HG02623 (cell line): ENCODE measurements around the gene CCDC78.
"Not testable (repeated sequence)": the region's sequence is repeated elsewhere in the genome, so short reads cannot be mapped to it uniquely, and the experiment has no call there.

Experiments
- ATAC-seq: cut with Tn5 transposase; IDR thresholded peaks from one replicate; pipeline ENCODE4 v1.9.1; 2021; ENCODE audit warnings: moderate library complexity; ENCODE audit not compliant: unreplicated experiment

CCDC78 gene

DNA sequence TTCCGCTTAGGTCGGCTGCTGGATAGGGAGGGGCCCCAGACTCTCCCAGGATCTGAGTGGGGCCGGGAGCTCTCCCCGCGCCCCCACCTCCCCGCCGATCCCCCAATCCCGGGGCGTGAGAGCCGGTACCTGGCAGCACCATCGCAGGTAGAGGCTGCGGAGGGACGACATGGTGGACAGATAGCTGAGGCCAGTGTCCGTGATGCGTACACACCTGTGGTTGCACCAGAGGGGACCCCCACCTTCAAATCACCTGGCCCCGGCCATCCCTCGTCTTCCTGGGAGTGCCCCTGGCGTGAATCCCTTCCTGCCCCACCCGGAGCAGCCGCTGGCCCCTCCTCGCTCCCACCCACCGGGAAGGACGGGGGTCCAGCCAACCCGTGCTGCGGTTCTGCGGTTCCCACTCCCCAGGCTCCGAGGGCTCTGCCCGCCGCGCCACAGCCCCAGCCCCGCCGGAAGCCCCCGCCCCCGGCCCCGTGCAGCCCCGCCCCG lies 31.3 kb downstream of the CCDC78 start:
- ATAC-seq, result no peak

DNA sequence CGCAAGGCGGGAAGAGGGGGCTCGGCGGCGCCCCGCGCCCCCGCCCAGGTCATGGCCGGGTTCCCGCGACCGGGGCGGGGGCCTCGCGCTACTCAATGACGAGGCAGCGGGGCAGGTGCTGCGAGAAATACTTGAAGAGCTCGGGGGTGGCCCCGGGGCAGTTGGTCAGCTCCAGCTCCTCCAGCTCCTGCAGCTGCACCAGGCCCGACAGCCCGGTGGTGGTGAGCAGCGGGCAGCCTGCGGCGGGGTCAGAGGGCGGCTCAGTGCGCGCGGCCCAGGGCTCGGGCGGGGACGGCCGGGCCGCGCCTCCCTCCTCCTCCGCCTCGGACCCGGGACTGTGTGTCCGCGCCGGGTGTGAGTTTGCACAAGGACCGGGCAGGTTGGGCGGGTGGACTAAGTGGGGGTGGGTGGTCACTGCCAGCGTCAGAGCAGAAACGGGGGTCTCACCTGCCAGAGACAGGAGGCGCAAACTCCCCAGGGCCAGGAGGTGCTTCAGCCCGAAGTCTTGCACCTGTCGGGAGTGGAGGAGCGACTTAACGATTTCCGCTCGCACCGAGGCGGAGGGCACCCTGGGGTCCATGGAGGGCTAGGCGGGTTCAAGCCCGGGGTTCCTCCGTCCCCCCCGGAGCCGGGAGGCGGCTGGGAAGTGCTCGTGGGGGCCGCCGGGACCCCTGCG lies 31.9 kb downstream of the CCDC78 start:
- ATAC-seq, result no peak

DNA sequence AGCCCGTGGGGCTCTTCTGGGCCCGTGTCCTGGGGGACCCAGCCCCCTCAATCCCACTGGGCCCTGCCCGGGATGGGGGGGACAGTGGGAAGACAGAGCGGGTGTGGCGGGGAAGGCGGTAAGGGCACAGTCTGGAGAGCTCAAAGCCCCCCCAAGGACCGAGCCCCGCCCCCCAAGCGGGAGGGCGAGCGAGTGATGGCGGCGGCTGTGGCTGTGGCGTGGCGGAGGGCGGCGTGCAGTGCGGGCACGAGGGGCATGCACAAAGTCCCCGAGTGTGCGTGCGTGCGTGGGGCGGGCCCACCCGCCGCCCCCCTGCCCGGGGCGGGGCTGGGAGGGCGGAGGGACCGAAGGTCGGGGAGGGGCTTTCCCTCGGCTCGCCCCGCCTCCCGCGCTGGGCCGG lies 32.5 kb downstream of the CCDC78 start:
- no peak for ATAC-seq

DNA sequence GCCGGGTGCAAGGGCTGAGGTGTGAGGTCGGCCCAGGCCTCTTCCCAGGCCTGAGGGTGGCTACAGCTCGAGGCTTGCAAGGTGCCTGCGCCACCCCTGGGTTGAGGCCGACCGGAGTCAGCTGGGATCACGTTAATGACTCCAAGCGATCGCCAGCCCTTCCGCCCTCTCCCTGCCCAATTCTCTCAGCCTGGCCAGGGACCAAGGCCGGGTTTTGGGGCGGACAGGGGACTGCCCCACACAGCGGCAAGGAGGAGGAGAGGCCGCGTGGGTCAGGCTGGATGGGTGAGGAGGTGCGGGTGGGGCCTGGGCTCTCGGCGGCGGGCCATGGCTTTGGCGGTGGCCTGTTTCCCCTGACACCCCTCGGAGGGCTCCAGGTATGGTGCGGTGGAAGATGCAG lies 32.9 kb downstream of the CCDC78 start:
- no peak for ATAC-seq

DNA sequence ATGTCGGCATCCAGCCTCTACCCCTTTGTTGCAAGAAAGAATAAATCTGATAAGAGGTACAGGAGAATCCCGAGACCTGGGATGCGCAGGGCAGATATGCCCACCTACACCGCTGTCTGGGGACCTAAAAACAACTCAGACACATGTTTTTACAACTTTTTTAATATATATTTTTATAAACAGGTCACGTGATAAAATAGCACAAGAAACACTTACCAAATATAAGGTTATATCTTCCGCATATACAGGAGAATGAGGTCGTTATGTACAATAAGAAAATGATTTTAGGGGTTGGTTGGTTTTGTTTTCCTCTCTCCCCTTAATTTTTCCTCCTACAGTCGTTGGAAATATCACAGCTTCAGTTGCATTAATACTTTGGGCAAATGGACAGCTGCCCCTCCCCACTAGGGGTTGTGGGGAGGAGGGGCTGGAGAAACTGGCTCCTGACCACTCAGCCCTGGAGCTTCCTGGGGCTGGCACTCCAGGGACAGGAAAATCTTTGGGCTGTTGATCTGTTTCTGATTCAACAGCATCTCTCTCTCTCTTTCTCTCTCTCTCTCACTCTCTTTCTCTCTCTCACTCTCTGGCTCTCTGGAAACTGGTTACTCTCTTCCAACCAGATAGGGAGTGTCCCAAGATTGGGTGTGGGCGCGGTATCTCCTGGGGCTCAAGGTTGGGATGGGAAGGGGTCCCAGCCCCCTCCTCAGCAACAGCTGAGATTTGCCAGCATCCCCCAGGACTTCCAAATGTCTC lies 33.7 kb downstream of the CCDC78 start:
- no peak for ATAC-seq

DNA sequence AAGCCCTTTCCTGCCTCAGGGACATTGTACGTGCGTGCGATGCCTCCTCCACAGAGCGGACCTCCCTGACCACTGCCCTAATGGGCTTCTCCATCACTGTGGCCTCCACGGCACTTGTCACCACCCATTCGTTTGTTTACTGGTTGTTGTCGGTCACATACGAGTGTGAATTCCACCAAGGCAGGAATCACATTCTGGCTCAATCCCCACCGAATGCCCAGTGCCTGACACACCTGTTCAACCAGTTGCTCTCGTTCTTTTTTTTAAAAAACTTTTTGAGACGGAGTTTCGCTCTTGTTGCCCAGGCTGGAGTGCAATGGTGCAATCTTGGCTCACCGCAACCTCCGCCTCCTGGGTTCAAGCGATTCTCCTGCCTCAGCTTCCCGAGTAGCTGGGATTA lies 35.0 kb downstream of the CCDC78 start:
- ATAC-seq, result not testable (repeated sequence)

DNA sequence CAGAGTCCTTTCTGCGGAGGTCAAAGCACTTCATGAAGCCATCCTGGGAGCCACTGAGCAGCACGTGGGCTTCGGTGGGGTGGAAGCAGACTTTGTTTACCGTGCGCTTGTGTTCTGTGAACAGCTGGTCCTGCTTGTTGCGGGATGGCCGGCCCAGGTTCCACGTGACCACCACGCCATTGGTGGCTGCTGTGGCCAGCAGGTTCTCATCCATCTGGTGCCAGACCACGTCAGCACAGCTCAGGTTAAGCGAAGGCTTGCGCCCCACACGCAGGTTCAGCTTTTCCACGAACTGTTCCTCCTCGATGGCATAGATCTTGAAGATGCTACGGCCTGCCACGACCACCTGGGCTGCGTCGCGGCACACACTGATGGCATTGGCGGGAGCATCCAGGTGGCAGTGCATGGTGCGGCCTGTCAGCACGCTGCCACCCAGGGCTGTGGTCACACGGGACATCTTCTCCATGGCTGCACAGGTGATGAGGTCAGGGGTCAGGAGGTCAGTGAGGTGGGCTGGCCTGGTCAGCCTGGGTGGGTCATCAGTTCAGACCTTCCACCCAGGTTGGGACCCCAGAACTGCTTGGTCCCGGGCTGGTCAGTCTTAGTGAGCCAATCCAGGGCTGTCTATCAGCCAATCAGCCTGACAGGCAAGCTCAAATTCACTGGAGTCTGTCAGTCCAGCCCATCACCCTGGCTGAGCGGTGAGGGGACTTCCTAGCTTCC lies 36.9 kb downstream of the CCDC78 start:
- ATAC-seq, result no peak

DNA sequence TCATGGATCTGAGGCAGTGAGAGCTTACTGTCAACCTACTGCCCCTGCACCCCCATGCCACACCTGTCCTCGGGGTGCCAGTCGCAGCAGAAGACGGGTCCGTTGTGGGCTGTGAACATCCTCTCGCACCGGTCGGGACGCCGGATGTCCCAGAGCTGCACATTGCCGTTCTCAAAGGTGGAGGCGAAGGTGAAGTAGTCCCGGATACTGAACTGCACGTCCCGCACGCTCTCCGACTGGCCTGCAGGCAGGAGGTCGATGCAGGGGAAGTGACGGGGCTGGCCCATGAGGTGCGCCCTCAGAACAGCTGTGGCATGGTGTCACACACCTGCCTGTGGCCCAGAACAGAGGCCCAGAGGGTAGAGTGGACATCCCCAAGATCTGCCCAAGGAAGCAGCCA lies 38.7 kb downstream of the CCDC78 start:
- no peak for ATAC-seq

DNA sequence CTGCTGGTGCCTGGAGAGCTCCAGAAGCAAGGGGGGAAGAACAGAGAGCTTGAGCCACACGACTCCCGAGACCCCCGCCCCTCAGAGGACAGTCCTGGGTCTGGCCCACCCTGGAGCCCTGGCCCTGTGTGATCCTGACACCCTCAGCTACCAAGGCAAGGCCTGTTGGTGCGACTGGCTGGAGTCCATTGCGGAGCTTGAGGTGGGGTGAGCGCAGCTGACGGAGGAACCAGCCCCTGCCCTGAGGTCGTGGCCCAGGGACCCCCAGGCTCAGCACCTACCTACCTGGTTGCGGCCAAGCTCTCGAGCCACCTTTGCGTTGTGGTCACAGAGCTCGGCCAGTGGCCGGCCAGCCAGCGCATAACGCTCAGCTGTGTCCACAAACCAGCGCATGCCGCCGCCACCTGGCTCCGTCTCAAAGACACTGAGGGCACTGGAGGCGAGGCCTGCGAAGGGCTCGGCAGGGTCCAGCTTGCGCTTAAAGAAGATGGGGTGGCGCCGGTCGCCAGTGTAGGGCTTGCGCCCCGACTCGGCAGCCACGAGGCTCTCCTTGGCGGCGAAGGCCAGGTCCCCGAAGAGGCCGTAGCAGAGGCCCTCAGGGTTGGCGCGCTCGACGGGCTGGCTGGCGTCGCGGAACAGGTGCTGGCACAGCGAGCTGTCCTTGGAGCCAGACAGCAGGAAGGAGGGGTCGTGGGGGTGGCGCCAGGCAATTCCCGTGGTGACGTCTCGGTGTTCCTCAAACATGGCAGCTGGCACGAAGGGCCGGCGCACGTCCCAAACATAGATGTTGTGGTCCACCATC lies 39.6 kb downstream of the CCDC78 start:
- ATAC-seq, result no peak

DNA sequence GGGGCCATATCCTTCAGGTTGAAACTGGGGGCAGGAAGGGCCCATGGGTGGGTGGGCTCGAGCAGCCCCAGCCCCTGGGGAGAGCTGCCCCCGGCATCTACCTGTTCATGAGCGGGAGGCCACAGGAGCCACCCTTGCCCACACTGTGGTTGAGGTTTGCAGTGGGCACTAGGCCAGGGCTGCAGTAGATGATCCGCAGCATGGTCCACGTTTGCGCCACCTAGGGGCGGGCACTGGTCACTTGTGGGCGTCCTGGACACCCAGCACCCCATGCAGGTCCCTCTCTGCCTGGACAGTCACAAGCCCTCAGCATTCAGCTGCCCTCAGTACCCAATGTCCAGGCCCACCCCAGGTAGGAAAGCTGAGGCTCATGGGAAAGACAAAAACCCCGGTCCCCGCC lies 40.3 kb downstream of the CCDC78 start:
- no peak for ATAC-seq

DNA sequence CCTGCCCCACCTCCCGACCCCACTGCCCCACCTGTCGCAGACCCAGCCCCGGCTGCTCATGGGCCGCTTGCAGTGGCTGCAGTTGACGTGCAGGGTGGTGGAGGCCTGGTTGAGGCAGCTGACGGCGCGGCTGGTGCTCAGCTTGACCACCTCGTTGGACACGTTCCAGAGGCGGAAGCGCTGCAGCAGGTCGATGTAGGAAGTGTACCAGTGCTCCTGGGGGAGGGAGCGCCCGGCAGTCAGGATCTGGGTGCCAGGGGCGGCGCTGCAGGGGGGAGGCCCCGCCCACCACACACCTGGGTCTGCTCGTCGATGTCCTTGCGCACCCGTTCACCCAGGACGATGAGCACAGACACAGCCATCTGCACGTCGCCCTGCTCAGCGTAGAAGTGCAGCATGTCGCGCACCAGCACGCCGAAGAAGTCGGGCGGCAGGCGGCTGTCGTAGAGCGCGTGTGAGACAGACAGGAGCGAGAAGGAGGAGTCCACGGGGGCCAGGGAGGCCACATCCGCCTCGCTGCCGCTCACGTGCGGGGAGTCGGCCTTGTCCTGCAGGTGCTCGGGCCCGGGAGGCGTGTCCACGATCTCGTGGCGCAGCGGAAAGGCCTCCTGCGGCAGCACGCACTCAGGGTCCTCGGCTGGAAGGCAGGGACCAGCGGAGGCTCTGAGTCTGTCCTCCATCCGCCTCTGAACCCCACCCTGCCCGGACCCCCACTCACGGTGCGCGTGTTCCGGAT lies 41.1 kb downstream of the CCDC78 start:
- ATAC-seq, result no peak

DNA sequence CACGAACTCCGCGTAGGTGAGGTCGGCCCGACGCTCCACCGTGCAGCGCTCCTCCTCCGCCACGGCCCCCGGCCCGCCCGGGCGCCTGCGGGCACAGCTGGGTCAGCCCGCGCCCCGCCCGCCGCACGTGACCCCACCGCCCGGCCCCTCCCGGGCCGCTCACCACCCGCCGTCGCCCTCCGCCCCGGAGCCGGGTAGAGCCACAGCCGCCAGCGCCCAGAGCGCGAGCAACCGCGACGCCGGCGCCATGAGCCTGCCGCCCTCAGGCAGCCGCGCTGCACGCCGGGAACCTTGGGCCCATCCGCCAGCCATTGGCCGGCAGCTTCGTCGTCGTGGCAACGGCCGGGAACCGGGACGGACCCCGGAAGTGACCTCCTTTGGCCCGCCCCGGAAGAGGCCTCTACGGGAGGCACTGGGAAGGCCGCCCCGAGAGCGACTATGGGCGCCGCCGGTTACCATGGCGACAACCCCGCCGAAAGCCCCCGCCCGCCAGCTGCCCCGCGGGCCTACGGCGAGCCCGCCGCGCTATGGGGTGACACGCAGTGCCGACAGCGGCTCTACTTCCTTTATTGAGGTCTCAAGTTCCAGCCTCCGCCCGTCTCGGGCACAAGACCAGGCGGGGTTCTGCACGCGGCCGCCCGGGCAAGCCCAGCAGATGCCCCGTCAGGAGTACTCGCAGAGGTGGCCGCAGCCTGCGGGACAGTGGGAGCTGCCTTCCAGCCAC lies 42.0 kb downstream of the CCDC78 start, which contains the start of gene JMJD8:
JMJD8 (minus strand) TSS at position 264 of the 724 bp plus-strand sequence; CDS start at position 249, 15 bp downstream.
- peak; percentile 64 for ATAC-seq

DNA sequence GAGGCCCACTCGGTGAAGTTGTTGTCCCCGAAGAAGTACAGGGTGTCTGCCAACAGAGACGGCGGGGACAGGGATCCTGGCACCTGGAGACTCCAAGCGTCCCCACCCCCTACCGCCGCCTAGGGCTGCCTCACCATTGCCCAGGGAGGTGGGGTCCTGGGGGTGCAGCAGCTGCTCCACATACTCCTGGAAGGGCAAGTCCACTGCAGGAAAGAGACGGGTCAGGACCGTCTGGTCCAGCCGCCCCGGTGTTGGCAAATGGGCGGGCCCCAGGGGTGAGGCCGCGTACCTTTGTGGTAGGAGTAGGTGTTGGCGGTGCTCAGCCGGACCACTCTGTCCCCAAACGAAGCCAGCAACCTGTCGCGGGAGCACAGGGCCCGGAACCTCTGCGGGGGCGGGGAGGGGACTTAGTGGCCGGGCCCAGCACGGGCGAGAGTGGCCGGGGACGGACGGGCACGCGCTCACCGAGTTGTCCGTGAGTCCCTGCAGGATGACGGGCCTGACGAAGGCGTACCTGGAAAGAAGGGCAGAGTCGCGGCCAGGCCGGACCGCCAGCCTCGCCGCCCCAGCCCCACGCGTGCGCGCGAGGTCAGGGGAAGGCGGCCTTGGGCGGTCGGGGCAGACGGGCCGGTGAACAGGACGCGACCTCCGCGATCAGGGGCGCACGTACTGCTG lies 42.7 kb downstream of the CCDC78 start:
- ATAC-seq, result no peak

DNA sequence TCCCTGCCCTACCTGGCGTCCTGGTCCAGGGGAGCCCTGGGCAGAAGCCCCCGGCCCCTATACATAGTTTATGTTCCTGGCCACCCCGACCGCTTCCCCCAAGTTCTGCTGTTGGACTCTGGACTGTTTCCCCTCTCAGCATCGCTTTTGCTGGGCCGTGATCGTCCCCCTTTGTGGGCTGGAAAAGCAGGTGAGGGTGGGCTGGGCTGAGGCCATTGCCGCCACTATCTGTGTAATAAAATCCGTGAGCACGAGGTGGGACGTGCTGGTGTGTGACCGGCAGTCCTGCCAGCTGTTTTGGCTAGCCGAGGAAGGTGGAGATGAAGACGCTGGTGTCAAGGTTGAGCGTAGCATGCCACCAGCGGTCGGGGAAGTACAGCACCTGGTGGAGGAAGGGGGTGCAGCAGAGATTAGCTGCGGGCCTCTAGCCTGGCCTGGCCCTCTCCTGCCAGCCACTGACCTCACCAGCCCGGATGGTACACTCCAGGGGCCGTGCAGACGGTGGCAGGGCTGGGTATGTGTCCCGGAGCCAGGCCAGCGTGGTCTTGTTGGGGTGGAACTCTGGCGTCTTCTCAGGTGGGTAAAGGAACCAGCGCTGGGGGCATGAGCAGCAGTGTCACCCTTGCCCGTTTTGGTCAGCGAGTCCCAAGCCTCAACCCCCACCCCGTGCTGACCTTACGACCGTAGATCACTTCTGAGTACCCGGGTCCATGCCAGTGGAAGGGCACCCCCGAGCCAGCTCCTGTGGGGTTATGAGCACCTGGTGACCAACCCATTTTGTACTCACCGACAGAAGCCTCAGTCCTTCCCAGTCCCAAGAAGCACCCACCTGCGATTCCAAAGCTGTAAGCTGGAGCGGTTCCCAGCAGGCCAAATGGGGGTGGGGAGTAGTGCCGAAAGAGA lies 43.5 kb downstream of the CCDC78 start:
- ATAC-seq, result no peak

DNA sequence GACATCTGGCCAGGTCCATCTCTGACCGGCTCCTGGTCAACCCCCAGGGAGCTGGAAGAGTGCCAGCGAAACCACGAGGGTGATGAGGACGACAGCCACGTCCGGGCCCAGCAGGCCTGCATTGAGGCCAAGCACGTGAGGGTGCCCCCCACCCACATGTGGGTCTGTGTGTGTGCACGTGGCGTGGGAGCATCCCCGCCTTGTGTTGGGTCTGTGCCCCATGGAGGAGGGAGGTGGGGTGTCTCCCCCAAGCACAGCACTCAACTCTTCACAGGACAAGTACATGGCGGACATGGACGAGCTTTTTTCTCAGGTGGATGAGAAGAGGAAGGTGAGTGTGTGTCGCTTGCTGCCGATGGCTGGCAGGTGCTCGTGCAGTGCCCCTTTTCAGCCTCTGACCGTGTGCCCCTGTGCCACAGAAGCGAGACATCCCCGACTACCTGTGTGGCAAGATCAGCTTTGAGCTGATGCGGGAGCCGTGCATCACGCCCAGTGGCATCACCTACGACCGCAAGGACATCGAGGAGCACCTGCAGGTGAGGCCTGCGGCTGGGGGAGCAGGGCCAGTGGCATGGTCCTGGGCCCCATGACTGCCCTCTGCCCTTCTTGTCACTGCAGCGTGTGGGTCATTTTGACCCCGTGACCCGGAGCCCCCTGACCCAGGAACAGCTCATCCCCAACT lies 44.4 kb downstream of the CCDC78 start:
- no peak for ATAC-seq

DNA sequence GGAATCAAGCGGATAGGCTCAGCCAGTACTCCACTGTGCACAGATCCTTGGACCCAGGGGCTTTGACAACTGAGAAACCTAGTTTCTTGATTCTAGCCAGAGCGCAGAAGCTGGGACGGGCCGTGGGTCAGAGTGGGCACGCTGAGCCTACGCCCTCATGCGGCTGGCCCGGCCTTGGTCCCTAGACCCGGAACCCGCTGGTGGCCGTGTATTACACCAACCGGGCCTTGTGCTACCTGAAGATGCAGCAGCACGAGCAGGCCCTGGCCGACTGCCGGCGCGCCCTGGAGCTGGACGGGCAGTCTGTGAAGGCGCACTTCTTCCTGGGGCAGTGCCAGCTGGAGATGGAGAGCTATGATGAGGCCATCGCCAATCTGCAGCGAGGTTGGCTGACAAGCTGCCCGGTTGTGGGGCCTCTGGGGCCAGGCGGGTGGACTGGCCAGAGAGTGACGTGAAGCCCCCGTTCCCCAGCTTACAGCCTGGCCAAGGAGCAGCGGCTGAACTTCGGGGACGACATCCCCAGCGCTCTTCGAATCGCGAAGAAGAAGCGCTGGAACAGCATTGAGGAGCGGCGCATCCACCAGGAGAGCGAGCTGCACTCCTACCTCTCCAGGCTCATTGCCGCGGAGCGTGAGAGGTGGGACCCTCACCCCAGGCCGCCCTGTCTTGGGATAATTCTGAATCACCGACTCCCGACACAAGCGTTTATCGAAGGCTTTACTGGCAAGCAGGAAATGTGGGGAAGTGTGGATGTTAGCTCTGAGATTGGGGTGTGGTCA lies 45.1 kb downstream of the CCDC78 start:
- ATAC-seq, result no peak

DNA sequence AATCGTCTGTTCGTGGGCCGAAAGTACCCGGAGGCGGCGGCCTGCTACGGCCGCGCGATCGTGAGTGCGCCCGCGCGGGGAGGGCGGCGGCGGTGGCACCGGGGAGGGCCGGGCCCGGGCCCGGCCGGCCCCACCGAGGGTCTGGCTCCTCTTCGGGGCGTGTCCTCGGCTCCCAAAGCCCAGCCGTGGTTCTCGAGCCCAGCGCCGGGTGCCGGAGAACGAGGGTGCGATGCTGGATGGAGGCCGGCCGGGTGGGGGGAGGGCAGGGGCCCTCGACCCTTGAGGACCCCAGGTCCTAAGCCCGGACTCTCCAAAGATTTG lies 45.7 kb downstream of the CCDC78 start:
- no peak for ATAC-seq
